Right ventricle myocardium inferior (tissue), 1 donor: ENCODE data around the gene ECI1. TPM values are rescaled to one million over a fixed set of nuclear protein-coding genes. Genes with fewer than 3 reads are reported as not detected.

ENCODE experiments used
- ATAC-seq: fragments of 200-7000 bp; cut with Tn5 transposase; one replicate; pipeline ENCODE4 v1.9.1; 2020; ENCODE audit warnings: mild to moderate bottlenecking, moderate library complexity
- DNase-seq: peaks from one replicate; pipeline ENCODE4 v3.0.0; 2021; ENCODE audit errors: missing footprints
- intact Hi-C: fragments of 100-400 bp; cut with DNase I; formaldehyde crosslinking; loops from one replicate; pipeline ENCODE4 v1.11.0; 2022
- total RNA-seq: library from RNA; stranded (reverse); fragmentation: NEBNext Ultra II Directional; extraction: Animal tissue kit (Norgen Biotek cat#: 25700); gene quantifications from one replicate; pipeline ENCODE4 v1.2.1, GENCODE V29; 2021
- donor health status: DM: no; HTN: yes; CAD: no; lungs with severe emphysema.

ECI1 gene
- total RNA-seq, 1 donor from 2014 or later, result 205 TPM

DNA sequence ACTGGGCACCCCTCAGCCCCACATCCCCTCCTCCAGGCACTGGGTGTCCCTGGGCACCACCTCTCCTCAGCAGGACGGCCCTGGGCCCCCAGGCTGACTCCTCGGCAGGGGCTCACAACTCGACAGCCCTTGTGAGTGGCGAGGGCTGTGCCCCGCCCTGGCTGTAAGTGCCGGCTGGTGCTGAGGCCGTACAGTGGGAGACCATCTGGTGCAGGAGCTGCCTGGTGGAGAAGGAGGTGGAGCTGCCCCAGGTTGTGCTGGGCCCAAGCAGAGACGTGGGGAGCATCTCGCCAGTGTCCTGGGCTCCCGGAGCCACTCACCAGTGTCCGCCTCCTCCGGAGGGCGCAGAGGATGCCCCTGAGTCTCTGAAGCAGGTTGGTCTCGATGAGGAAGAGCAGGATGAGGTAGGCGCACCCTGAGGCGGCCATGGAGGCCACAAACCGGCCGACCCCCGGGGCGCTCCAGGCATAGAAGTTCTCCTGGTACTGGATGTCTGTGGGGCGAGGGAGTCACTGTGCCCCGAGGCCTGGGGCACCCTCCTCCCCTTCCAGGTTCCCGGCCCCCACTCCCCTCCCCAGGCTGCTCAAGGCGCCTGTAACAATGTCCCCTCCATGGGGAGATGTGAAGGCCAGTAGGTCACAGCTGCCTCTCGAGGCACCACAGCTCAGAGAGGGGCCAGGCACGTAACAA is 31.6 kb upstream of the ECI1 start:
- ATAC-seq, result no peak
- intact Hi-C loops, result no loop called here
- no peak for DNase-seq

DNA sequence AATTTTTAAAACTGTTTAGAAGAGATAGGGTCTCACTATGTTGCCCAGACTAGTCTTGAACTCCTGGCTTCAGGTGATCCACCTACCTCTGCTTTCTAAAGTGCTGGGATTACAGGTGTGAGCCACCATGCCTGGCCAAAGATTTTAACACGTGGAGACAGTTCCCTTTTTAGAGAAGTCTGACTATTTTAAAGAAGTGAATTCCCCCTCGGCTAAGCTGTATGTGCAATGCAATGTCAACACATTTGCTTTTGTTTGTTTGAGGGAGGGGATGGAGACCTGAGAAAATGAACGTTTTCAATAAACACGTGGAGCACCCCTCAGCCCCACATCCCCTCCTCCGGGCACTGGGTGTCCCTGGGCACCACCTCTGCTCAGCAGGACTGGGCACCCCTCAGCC is 30.9 kb upstream of the ECI1 start:
- DNase-seq (no peak), ATAC-seq (no peak)
- intact Hi-C loops, result no loop called here

DNA sequence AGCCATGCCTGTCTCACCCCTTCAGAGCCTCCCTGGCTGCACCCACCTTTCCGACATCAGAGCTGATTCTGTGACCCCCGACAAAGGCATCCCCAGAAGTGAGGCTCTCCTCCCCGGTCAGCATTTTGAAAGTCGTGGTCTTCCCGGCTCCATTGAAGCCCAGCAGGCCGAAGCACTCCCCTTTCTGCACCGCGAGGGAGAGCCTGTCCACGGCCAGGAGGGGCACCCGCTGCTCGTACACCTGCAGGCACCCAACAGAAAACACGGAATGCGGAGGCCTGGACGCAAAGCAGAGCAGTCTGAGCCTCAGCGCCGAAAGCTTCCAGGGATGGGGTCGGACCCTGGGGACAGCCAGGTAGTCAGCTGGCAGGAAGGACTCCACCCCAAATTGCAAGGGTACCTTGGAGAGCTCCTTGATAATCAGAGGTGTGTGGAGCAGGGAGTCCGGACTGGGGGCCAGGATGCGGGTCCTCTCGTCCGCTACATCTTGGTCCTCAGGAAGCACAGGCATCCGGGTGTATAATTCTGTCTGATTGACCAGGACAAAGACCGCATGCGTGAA is 29.7 kb upstream of the ECI1 start:
- DNase-seq (no peak), ATAC-seq (no peak)
- intact Hi-C loops, result no loop called here

DNA sequence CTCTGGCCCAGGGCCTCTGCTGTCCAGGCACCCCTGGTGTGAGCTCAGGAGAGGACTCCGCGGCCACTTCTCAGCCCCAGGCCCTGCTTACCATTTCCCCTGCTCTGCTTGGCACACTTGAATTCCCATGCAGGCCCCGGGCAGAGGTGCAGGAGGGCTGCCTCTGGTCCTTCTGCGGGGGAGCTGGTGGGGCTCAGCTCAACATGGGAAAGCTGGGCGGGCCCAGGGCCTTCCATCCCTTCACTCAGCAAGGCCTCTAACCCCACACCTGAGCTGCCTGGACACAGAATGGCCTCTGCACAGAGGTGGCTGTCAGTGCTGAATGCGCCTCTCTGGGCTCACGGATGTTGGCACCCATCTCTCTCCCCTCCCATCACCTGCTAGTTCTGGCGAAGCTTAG is 29.1 kb upstream of the ECI1 start:
- DNase-seq, result peak; percentile 15
- intact Hi-C loops, result no loop called here
- ATAC-seq, result no peak

DNA sequence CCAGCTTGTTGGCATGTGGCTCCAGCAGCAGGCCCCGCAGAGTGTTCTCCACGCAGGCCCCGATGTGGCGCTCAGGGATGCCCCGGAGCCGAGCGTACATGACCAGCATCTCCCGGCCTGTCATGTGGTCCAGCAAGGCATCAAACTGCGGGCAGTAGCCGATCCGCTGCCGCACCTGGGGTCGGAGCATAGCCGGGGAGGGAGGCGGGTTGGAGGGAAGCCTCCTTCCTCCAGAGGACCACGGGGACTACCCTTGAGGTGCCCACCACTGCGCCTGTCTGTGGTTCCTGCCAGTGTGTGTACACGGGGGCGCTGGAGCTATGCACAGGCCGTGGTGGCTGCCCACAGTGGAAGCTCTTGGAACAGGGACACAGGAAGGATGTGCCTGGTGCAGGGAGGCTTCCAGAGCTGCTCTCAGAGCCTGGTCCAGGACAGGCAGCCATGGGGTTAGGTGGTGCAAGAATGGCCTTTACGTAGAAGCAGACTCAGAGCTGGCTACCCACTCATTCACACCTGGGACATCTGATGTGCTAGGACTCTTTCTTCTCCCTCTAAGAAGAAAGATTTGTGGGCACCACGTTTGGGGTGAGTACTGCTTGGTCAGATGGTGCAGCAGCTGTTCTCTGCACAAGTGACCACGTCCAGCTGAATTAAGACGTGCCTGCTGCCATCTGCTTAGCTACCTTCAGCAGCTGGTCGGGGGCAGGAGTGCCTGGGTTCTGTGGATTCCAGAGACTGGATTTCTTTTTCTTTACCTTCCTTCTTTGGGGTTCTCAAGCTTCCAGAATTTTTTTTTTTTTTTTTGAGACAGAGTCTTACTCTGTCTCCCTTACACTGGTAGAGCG is 27.8 kb upstream of the ECI1 start:
- DNase-seq, result peak; percentile 57
- no peak for ATAC-seq
- intact Hi-C loops, result no loop called here

DNA sequence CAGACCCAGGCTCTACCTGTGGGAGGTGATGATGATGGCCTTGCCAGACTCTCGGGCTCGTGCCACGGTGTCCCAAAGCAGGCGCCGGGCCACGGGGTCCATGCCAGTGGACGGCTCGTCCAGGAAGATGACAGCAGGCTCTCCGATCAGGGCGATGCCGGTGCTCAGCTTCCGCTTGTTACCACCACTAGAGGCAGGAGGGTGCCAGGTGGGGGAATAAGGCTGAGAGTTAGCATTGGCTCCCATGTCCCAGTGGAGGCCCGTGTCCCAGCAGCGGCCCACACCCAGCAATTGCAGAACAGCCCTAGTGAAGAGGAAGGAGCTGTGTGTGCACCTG is 26.9 kb upstream of the ECI1 start:
- DNase-seq (no peak), ATAC-seq (no peak)
- intact Hi-C loops, result no loop called here

DNA sequence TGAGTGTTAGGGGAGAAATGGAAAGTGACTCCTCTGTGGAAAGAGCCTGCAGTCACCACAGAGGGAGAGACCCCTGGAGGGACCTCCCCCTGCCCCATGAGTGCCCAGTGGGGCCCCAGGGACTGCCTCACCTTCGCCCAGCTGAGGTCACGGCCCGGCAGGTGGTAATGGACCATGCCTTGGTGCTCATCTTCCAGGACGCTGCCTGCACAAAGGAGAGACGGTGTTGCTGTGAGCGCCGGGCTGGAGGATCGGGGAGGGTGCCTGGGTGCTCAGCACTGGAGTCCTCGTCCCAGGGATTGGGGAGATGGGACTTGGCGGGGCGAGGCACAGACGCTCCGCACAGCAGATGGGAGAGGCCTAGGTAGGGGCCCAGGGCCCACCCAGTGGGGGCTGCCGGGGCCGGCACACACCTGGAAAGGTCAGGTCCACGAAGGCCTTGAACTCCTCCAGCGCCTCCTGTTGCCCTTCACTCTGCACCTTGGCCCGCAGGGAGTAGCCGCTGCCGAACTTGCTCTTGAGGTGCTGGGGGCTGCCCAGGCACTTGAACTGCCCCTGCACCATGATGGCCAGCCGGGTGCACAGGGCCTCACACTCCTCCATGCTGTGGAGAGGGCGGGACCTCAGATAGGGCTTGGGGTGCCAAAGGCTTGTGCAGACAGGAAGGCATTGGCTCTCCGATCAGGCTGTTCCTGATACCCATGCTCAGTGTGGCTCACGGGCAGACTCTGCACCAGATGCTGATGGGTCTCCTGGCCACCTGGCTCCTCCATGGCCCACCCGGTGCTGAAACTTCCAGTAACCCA is 26.3 kb upstream of the ECI1 start:
- DNase-seq, result peak; percentile 62
- ATAC-seq, result no peak
- intact Hi-C loops, result no loop called here

DNA sequence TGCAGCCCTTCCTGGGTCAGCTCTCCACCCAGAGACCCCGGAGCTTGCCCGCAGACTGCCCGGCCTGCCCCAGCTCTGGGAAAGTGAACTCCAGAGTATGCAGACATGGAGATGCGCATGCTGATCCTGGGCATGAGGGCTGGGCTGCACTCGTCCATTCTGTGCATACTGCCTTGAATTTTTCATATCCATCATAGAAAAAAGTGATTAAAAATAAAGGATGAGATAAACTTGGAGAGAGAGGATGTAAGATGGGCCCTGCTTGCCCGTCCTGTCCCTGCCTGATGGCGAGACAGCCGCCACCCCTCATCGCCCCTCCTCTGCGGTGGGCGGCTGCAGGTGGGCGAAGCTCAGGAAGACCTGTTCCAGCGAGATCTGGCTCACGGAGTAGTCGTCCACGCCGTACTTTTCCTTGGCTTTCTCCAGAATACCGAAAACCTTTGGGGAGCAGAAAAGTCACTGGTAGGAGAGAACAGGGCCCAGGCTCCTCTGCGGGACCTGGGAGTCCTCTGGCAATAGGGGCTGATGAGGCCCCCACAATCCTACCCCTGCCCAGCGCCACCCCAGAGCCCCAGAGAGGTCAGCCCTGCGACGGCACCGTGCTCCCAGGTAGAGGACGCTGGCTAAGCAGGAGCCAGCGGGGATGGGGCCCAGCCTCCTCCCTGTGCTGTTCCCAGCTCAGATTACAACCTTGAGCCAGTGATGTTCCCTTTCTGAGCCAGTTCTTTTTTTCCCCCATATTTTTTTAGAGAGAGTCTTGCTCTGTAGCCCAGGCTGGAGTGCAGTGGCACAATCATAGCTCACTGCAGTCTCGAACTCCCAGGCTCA is 25.2 kb upstream of the ECI1 start:
- intact Hi-C loops, result no loop called here
- DNase-seq (peak; percentile 47), ATAC-seq (no peak)

DNA sequence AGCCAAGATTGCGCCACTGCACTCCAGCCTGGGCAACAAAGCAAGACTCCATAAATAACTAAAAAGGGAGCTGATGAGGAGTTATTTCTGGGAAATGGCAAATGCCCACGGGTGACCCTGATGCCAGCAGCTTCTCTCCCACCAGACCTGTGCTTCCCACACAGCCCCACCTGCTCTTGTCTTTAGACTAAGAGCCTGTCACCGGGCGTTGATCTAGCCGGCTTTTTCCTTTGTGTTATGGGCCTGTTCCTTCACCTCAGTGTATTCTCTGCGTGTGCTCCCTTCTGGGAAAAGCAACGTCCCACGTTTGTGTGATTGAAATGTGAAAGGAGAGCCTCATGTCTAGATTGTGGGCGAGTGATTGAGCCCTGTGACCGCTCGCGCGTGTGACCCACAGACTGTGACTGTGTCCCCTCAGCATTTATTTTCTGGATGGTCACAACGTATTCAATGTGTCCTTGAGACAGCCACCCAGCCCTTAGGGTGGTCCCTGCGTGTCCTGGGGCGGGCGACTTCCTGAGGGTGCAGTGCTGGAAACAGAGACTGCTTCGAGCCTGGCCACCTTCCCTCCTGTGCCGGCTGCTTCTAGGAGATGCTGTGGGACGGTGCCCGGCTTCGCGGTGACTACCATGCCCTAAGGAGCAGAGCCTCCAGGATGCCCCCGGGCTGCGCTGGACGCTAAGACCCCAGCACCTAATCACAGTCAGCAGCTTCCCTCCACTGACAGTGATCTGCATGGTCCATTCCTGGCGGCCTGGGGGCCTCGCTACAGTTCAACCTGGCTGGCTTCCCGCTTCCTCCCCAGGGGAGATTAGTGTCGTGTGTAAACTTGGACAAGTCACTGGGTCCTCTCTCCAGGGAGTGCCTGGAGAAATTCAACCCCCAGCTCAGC is 24.3 kb upstream of the ECI1 start:
- peak; percentile 45 for DNase-seq
- no peak for ATAC-seq
- intact Hi-C loops, result no loop called here

DNA sequence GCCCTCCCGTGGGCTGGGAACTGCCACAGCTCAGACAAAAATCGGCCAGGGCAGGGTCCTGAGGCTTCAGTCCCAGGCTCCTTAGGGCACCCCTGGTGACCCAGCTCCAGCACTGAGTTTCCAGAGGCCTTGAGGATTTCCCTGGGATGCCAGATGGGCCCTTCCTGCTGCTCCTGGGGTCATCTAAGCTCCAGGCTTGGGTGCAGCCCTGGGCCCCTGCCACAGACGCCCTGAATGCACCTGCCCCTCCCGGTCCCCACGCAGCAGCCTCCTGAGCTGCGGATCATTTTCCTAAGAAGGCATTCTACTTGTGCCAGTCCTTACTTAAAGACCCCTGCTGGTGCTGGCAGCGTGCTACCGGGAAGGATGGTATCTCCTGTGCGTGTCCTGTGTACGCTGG is 22.5 kb upstream of the ECI1 start:
- intact Hi-C loops, result no loop called here
- no peak for ATAC-seq
- DNase-seq, result no peak

DNA sequence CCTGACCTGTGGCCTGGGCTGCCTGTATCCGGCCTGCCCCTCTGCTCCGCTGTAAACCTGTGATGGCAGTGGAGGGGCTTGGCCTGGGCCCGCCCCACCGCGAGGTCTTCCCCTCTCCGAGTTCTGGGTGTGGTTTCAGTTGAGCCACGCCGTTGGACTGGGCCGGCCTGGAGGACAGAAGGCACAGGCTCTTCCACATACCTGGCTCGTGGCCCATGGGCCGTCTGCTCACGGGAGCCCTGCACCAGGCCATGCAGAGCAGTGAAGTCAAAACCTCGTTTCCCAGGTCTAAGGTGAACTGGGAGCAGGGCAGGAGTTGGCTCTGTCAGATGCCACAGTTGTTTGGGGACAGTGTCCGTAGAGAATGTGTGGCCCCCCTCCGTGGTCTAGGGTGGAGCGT is 22.1 kb upstream of the ECI1 start:
- intact Hi-C loops, result no loop called here
- DNase-seq (peak; percentile 59), ATAC-seq (no peak)

DNA sequence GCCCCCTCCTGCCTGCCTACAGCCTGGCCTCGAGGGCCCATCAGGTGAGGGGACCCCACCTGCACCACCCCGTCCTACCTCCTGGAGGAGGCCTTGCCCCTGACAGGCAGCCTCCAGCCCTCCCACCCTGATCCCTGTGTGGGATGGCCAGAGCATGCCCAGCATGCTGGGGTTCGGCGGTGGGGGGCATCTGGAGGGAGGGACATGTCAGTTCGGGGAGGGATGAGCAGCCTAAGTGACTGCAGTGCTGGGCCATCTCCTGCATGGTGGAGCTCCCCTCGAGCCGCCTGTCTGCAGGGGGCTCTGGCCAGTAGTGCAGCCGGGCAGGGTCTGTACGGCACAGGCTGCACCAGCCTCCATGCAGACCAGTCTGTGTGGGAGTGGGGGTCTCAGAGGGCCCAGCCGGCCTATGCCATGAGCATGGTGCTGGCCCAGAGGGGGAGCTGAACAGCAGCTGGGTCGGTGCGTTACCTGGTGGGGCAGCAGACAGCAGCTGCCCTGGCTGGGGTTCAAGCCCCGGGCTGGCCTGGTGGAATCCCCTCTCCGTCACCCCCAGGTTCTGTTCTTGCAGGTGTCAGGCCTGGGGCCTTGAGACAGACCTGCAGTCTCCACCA is 20.6 kb upstream of the ECI1 start:
- no peak for ATAC-seq
- intact Hi-C loops, result no loop called here
- DNase-seq, result peak; percentile 15

DNA sequence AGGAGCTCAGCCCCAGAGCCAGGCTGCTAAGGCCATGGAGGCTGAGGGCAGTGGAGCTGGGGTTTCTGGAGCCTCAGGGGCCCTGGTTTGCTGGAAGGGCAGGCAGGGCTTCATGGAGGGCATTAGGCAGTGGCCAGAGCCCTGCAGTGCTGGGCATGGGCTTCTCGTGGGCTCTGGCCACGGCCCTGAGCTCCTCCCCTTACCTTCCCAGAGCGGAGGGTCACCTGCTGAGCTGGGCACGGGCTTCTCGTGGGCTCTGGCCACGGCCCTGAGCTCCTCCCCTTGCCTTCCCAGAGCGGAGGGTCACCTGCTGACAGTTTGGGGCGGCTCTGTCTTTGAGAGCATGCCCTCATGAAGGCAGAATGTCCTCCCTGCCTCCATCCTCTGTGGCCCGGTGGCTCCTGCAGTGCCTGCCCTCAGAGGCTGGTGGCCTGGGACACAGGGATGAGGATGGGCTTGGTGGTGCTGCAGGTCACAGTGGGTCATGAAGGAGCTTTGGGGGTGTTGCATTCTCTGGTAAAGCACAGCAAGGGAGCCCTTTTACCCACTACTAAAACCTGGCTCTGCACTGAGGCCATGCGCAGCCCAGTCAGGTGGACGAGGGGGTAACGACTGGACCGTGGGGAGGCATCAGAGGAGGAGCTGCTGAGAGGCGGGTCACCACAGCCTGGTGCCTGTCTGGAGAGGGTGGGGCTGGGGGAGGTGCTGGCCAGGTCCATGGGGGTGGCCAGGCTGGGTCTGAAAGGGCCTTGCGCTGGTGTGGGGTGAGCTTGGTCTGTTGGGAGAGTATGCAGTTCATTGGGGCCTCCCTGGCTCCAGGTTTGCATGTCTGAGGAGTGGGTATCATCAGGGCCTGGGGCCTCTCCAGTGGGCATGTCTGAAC is 19.4 kb upstream of the ECI1 start:
- DNase-seq (peak; percentile 45), ATAC-seq (no peak)
- intact Hi-C loops, result no loop called here

DNA sequence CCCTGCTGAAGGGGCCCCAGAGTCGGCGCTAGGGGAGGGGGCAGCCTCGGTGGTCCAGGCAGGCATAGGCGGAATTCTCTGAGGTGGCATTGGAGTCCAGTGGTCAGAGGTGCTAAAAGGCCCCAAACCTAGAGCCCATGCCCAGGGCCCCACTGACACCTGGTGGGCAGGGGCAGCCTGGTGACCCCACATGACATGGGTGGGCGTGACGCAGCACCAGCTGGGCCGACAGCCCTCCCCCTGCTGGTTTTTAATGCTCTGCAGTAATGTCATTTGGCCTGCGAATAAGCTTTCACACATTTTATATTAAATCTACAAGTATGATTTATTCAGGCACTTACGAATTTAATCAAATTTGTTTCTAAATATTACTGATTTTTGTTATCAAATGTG is 18.7 kb upstream of the ECI1 start:
- ATAC-seq (no peak), DNase-seq (peak; percentile 46)
- intact Hi-C loops, result no loop called here

DNA sequence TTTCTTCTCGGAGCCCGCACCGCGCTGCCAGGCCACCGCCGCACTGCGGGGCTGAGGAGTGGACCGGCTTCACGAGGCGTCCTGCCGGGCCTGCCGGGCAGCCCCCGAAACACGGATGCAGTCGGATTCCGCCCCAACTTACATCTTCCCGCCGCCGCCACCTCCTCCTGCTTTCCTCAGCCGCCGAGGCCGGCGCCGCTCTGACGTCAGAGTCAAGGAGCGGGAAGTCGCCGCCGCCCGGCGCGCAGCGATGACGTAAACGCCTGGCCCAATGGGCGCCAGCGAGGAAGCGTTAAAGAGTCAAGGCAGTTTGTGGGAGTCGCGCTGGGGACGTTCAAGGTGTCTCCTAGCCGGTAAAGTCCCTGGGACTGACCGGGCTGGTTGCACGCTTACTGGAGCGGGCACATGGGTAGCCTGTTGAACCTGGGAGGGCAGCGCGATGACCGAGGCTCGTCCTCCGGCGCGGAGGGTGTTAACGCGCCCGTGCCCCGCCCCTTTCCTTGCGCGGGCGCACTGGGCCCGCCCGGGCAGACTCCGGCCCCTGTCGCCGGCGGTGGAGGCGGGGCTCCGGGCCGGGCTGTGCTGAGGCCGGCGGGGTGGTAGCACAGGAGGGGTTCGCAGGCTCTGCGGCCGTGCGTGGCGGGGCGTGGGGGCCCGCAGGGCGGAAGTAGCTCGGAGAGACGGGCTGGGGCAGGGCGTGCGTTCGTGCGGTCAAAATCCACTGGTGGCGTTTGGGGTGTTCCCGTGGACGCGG is 16.7 kb upstream of the ECI1 start, which contains the start of gene RNPS1:
RNPS1 (minus strand) TSS at position 214 of the 754 bp plus-strand sequence. CDS start 3,483 bp downstream, outside the sequence.
- intact Hi-C loops, result loop anchor here (1.0 to 10.0 kb wide), 2 partner anchors 17 to 237 kb away; partner anchors contain the start of gene ECI1
- ATAC-seq, result peak; percentile 98
- DNase-seq, result peak; percentile 99
